ENCODE results near the gene HRH2.
A peak's percentile ranks its signal among the peaks of the same experiment; 100 is the strongest.

HRH2 gene

DNA sequence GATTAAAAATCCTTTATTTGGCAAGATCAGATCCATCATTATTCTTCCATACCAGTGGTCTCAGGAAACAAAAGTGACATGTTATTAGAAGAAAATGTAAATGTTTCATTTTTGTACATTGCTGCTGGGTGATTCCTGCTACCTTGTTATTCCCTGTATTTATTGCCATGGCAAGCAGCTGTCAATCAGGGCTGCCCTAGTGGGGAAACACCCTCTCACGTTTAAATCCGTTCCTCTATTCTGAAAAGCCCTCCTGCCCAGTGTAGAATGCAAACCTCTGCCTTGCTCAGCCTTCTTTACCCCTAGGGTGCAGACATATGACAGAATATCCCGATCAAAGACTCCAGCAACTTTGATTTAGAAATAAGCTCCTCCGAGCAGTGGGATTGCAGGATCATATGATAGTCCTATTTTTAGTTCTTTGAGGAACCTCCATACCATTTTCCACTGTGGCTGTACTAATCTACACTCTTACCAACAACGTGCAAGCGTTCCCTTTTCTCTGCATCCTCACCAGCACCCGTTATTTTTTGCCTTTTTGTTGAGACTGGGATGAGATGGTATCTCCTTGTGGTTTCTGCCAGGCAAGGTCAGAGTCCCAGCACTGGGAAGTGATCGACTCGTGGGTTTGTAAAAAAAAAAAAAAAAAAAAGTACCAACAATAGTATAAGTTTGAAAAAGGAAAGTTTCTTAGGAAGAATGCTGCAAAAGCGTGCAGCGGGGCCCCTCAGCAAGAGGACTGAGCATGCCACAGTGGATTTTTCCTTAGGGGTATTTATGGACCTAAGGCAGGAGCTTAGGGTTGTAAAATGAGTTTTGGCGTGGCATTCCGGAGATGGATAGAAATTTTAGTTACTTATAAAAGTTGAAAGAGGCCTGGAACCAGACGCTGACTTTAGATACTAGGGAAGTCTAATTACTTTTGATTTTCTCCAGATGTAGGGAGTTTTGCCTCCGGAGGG lies 66.7 kb downstream of the HRH2 start:
- no peak overlapping the region for H3K27ac ChIP-seq
- TF ChIP-seq, protein P1, sequence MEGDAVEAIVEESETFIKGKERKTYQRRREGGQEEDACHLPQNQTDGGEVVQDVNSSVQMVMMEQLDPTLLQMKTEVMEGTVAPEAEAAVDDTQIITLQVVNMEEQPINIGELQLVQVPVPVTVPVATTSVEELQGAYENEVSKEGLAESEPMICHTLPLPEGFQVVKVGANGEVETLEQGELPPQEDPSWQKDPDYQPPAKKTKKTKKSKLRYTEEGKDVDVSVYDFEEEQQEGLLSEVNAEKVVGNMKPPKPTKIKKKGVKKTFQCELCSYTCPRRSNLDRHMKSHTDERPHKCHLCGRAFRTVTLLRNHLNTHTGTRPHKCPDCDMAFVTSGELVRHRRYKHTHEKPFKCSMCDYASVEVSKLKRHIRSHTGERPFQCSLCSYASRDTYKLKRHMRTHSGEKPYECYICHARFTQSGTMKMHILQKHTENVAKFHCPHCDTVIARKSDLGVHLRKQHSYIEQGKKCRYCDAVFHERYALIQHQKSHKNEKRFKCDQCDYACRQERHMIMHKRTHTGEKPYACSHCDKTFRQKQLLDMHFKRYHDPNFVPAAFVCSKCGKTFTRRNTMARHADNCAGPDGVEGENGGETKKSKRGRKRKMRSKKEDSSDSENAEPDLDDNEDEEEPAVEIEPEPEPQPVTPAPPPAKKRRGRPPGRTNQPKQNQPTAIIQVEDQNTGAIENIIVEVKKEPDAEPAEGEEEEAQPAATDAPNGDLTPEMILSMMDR (conservative IDR thresholded peaks at IDR 0.05; ENCODE audit: low read depth, low read length), result no peak
- H3K4me1 ChIP-seq (ENCODE audit: low read depth, poor library complexity, severe bottlenecking), result no peaks in the 10 kb centered on the region
- no peak overlapping the region for H3K4me2 ChIP-seq
- H3K9ac ChIP-seq, result no peak overlapping the region
- H3K79me2 ChIP-seq (ENCODE audit: insufficient read depth, low read depth), result no peaks in the 10 kb centered on the region
- H2AFZ ChIP-seq (ENCODE audit: low read depth), result no peak overlapping the region
- H3K36me3 ChIP-seq (ENCODE audit: insufficient read depth), result no peaks in the 10 kb centered on the region
- H3K27me3 ChIP-seq (ENCODE audit: insufficient read depth, low read depth), result no peaks in the 10 kb centered on the region
- no peaks in the 10 kb centered on the region for H4K20me1 ChIP-seq (ENCODE audit: insufficient read depth)
- no peak overlapping the region for H3K4me3 ChIP-seq (IDR thresholded peaks at IDR 0.05; ENCODE audit: insufficient read depth, low read depth, low read length)

DNA sequence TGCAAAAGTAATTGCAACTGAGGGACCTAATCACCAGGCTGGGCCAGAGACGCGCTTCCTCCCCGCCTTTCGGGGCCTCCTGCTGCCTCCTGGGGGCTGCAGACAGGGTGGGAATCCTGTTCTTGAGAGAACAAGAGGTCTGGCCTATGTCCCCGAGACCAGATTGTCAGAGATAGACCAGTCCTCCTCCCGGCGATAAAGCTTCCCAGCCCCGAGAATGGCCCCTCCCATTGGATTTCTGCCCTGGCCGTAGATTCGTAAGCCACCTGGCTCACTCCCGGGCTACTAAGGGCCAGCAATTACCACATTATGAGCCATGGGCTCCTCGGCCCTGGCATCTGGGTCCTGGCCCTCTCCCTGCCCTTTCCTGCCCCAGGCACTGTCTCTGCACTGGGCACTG lies 70.4 kb downstream of the HRH2 start:
- H3K4me2 ChIP-seq, result no peak overlapping the region
- H3K36me3 ChIP-seq (ENCODE audit: insufficient read depth), result no peaks in the 10 kb centered on the region

DNA sequence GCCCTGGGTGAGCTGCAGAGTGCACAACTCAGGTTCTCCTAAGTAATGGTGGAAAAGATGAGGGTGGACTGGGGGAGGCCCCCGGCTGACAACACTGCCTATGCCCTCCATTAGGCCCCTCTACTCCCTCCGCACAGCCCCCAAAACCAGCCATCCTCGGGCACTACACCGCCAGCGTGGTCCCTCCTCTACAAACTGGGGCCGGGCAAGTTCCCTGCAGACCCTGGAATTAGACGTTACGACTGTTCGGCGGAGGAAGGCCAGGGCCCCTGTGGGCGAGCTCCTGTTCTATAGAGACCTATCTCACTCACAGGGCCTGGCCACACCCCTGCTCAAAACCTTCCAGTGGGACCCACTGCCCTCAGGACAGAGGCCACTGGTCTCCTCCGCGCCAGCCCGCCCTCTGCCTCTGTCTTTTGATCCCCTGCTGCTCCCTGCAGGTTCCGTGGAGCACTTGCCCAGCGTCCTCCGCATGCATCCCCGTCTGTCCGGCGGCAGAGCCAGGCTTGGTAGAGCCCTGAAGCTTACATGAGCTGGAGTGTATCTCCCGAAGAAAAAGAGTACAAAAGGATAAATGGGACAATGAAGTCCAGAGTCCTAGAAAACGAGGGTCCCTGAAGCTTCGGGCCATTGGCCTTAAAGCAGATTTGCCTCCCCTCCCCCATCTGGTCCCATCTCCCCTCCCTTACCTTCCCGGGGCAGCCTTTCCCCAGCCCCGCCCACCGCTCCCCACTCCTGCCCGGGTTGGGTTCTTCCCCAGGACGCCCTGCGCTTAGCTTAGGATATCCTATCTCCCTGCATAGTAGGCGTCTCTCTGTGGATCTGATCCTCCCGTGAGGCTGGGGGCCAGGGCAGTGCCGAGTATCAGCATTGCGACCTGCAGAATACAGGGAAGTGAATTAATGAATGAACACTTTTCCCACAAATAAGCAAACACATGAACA lies 71.3 kb downstream of the HRH2 start:
- Histone ChIP-seq H4K20me1 (ENCODE audit: insufficient read depth) (no peaks in the 10 kb centered on the region), H3K4me3 (IDR thresholded peaks at IDR 0.05; ENCODE audit: insufficient read depth, low read depth, low read length) (no peak overlapping the region), H3K36me3 (ENCODE audit: insufficient read depth) (no peaks in the 10 kb centered on the region), H3K4me1 (ENCODE audit: low read depth, poor library complexity, severe bottlenecking) (no peaks in the 10 kb centered on the region), H3K4me2 (no peak overlapping the region), H3K79me2 (ENCODE audit: insufficient read depth, low read depth) (no peaks in the 10 kb centered on the region), H3K27ac (no peak overlapping the region), H3K27me3 (ENCODE audit: insufficient read depth, low read depth) (no peaks in the 10 kb centered on the region), H2AFZ (ENCODE audit: low read depth) (no peak overlapping the region), H3K9ac (no peak overlapping the region)
- TF ChIP-seq, protein P1 (conservative IDR thresholded peaks at IDR 0.05; ENCODE audit: low read depth, low read length), result no peak

More for the DNA sequence above, 70.4 kb downstream of the HRH2 start:
- TF ChIP-seq, protein P1 (conservative IDR thresholded peaks at IDR 0.05; ENCODE audit: low read depth, low read length), result no peak
- no peaks in the 10 kb centered on the region for H4K20me1 ChIP-seq (ENCODE audit: insufficient read depth)
- H3K27ac ChIP-seq, result no peak overlapping the region
- H3K27me3 ChIP-seq (ENCODE audit: insufficient read depth, low read depth), result no peaks in the 10 kb centered on the region
- no peak overlapping the region for H3K4me3 ChIP-seq (IDR thresholded peaks at IDR 0.05; ENCODE audit: insufficient read depth, low read depth, low read length)
- H3K79me2 ChIP-seq (ENCODE audit: insufficient read depth, low read depth), result no peaks in the 10 kb centered on the region
- H2AFZ ChIP-seq (ENCODE audit: low read depth), result no peak overlapping the region
- no peaks in the 10 kb centered on the region for H3K4me1 ChIP-seq (ENCODE audit: low read depth, poor library complexity, severe bottlenecking)
- no peak overlapping the region for H3K9ac ChIP-seq

DNA sequence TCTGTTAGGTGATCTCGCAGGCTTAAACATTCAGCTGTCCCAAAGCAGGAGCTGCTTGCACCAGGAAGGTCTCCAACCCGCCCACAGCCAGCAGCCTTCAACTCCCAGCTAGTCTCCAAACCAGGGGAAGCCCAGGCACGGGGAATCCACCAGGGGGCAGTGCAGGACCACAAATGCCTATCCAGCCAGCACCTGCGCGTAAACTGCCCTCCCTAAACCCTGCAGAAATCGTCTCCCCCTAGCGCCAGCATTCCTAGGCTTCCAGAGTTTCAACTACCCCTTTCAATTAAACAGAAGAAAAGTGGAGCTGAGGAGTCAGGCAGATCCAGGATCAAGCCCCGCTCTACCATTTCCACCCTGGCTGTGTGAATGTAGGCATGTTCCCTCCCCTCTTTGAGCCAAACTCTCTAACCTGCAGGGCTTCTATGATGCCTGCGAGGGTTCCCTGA lies 72.0 kb downstream of the HRH2 start:
- Histone ChIP-seq H3K4me2 (no peak overlapping the region), H3K27ac (no peak overlapping the region), H3K36me3 (ENCODE audit: insufficient read depth) (no peaks in the 10 kb centered on the region), H2AFZ (ENCODE audit: low read depth) (no peak overlapping the region), H3K27me3 (ENCODE audit: insufficient read depth, low read depth) (no peaks in the 10 kb centered on the region), H3K4me1 (ENCODE audit: low read depth, poor library complexity, severe bottlenecking) (no peaks in the 10 kb centered on the region), H4K20me1 (ENCODE audit: insufficient read depth) (no peaks in the 10 kb centered on the region), H3K79me2 (ENCODE audit: insufficient read depth, low read depth) (no peaks in the 10 kb centered on the region), H3K4me3 (IDR thresholded peaks at IDR 0.05; ENCODE audit: insufficient read depth, low read depth, low read length) (no peak overlapping the region), H3K9ac (no peak overlapping the region)
- TF ChIP-seq, protein P1 (conservative IDR thresholded peaks at IDR 0.05; ENCODE audit: low read depth, low read length), result peak; percentile 89
